NCI-H748 (cell line): ENCODE results near the gene NCOA1.
"Not testable (repeated sequence)": the region's sequence is repeated elsewhere in the genome, so short reads cannot be mapped to it uniquely, and the experiment has no call there.

Experiments
- DNase-seq: peaks from one replicate; lab custom pipeline; 2025; ENCODE audit not compliant: unreplicated experiment; lab: John Stamatoyannopoulos, UW

Gene NCOA1

GRCh38 chr2:24505534-24506275 lies 14.7 kb downstream of the NCOA1 start:
- no peak for DNase-seq

- no peak for DNase-seq
These were observed 16.5 kb downstream of the NCOA1 start for GRCh38 chr2:24507549-24507948.

- peak; percentile 8 for DNase-seq
These were observed 17.8 kb downstream of the NCOA1 start for GRCh38 chr2:24508878-24509277.

GRCh38 chr2:24509425-24509824 lies 18.4 kb downstream of the NCOA1 start:
- no peak for DNase-seq

- DNase-seq = no peak
These were observed 18.8 kb downstream of the NCOA1 start for GRCh38 chr2:24509840-24510239.

- DNase-seq = no peak
These were observed 19.7 kb downstream of the NCOA1 start for GRCh38 chr2:24510771-24511170.

GRCh38 chr2:24511198-24511597 lies 20.1 kb downstream of the NCOA1 start:
- DNase-seq = no peak

- DNase-seq = no peak
These were observed 20.8 kb downstream of the NCOA1 start for GRCh38 chr2:24511894-24512293.

- DNase-seq = no peak
These were observed 21.4 kb downstream of the NCOA1 start for GRCh38 chr2:24512404-24512803.

GRCh38 chr2:24512831-24513230 lies 21.8 kb downstream of the NCOA1 start:
- no peak for DNase-seq

- DNase-seq = no peak
These were observed 22.4 kb downstream of the NCOA1 start for GRCh38 chr2:24513281-24514071.

GRCh38 chr2:24514820-24515219 lies 23.8 kb downstream of the NCOA1 start:
- no peak for DNase-seq

- DNase-seq = no peak
These were observed 24.3 kb downstream of the NCOA1 start for GRCh38 chr2:24515335-24515734.

GRCh38 chr2:24515831-24516230 lies 24.8 kb downstream of the NCOA1 start:
- DNase-seq = no peak

- no peak for DNase-seq
These were observed 26.2 kb downstream of the NCOA1 start for GRCh38 chr2:24517247-24517646.

GRCh38 chr2:24520175-24520574 lies 29.1 kb downstream of the NCOA1 start:
- DNase-seq = no peak

- no peak for DNase-seq
These were observed 30.3 kb downstream of the NCOA1 start for GRCh38 chr2:24521162-24521857.

GRCh38 chr2:24521975-24522639 lies 31.1 kb downstream of the NCOA1 start:
- no peak for DNase-seq

GRCh38 chr2:24527536-24527935 lies 36.5 kb downstream of the NCOA1 start:
- DNase-seq = no peak

GRCh38 chr2:24530796-24531195 lies 39.7 kb downstream of the NCOA1 start:
- DNase-seq = no peak

- not testable (repeated sequence) for DNase-seq
These were observed 40.6 kb downstream of the NCOA1 start for GRCh38 chr2:24531610-24532009.
